ENCODE results near the gene C19orf47.

Gene C19orf47

GRCh38 chr19:40365010-40365409 lies 16.8 kb upstream of the C19orf47 start:
- Histone ChIP-seq H3K9me3 (ENCODE audit: control insufficient read depth in 1 of 2, low read length in 2 of 2) (no peaks in the 10 kb centered on the region), H3K27me3 (ENCODE audit: control insufficient read depth in 1 of 2, insufficient read depth in 2 of 2, low read length in 2 of 2) (no peaks in the 10 kb centered on the region), H3K4me1 (ENCODE audit: control insufficient read depth in 1 of 2, insufficient read depth in 2 of 2, low read length in 2 of 2) (no peaks in the 10 kb centered on the region), H3K27ac (ENCODE audit: low read depth, low read length) (no peak overlapping the region), H3K36me3 (ENCODE audit: control insufficient read depth in 1 of 2, insufficient read depth in 2 of 2, low read length in 2 of 2) (peaks cover 0 to 18% of the 10 kb centered on the region in 2 donors), H3K9ac (ENCODE audit: low read depth in 1 of 2, low read length in 2 of 2) (peak overlapping the region in 1 of 2 donors; percentile 29), H3K4me3 (ENCODE audit: low read depth in 1 of 2, low read length in 2 of 2) (peak overlapping the region in 1 of 2 donors; percentile 54)

- Histone ChIP-seq H3K27ac (ENCODE audit: low read depth, low read length) (no peak overlapping the region), H3K4me1 (ENCODE audit: control insufficient read depth in 1 of 2, insufficient read depth in 2 of 2, low read length in 2 of 2) (no peaks in the 10 kb centered on the region), H3K4me3 (ENCODE audit: low read depth in 1 of 2, low read length in 2 of 2) (no peak overlapping the region), H3K9me3 (ENCODE audit: control insufficient read depth in 1 of 2, low read length in 2 of 2) (no peaks in the 10 kb centered on the region), H3K36me3 (ENCODE audit: control insufficient read depth in 1 of 2, insufficient read depth in 2 of 2, low read length in 2 of 2) (peaks cover 0 to 10% of the 10 kb centered on the region in 2 donors), H3K9ac (ENCODE audit: low read depth in 1 of 2, low read length in 2 of 2) (no peak overlapping the region), H3K27me3 (ENCODE audit: control insufficient read depth in 1 of 2, insufficient read depth in 2 of 2, low read length in 2 of 2) (no peaks in the 10 kb centered on the region)
Observed at GRCh38 chr19:40363069-40363468, 14.9 kb upstream of the C19orf47 start.

DNA sequence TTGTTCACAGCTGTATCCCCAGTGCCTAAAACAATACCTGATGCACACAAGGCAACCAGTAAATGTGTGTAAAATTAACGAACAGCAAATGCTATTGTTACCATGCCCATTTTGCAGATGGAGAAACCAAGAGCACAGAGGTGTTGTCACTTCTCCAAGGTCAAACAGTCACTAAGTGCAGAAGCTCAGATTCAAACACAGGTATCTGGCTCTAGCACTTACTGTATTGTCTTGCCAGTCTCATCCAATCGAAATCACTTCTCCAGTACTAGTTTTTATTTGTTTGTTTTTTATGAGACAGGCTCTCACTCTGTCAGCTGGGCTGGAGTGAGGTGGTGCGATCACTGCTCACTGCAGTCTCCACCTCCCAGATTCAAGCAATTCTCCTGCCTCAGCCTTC lies 14.0 kb upstream of the C19orf47 start:
- Histone ChIP-seq H3K9me3 (ENCODE audit: control insufficient read depth in 1 of 2, low read length in 2 of 2) (no peaks in the 10 kb centered on the region), H3K27me3 (ENCODE audit: control insufficient read depth in 1 of 2, insufficient read depth in 2 of 2, low read length in 2 of 2) (no peaks in the 10 kb centered on the region), H3K27ac (ENCODE audit: low read depth, low read length) (no peak overlapping the region), H3K9ac (ENCODE audit: low read depth in 1 of 2, low read length in 2 of 2) (no peak overlapping the region), H3K4me3 (ENCODE audit: low read depth in 1 of 2, low read length in 2 of 2) (no peak overlapping the region), H3K4me1 (ENCODE audit: control insufficient read depth in 1 of 2, insufficient read depth in 2 of 2, low read length in 2 of 2) (no peaks in the 10 kb centered on the region), H3K36me3 (ENCODE audit: control insufficient read depth in 1 of 2, insufficient read depth in 2 of 2, low read length in 2 of 2) (peaks cover 0 to 5% of the 10 kb centered on the region in 2 donors)

- Histone ChIP-seq H3K27me3 (ENCODE audit: control insufficient read depth in 1 of 2, insufficient read depth in 2 of 2, low read length in 2 of 2) (no peaks in the 10 kb centered on the region), H3K27ac (ENCODE audit: low read depth, low read length) (no peak overlapping the region), H3K9me3 (ENCODE audit: control insufficient read depth in 1 of 2, low read length in 2 of 2) (no peaks in the 10 kb centered on the region), H3K4me1 (ENCODE audit: control insufficient read depth in 1 of 2, insufficient read depth in 2 of 2, low read length in 2 of 2) (no peaks in the 10 kb centered on the region), H3K36me3 (ENCODE audit: control insufficient read depth in 1 of 2, insufficient read depth in 2 of 2, low read length in 2 of 2) (no peaks in the 10 kb centered on the region), H3K9ac (ENCODE audit: low read depth in 1 of 2, low read length in 2 of 2) (no peak overlapping the region), H3K4me3 (ENCODE audit: low read depth in 1 of 2, low read length in 2 of 2) (no peak overlapping the region)
Observed at GRCh38 chr19:40360708-40361241, 12.6 kb upstream of the C19orf47 start.

DNA sequence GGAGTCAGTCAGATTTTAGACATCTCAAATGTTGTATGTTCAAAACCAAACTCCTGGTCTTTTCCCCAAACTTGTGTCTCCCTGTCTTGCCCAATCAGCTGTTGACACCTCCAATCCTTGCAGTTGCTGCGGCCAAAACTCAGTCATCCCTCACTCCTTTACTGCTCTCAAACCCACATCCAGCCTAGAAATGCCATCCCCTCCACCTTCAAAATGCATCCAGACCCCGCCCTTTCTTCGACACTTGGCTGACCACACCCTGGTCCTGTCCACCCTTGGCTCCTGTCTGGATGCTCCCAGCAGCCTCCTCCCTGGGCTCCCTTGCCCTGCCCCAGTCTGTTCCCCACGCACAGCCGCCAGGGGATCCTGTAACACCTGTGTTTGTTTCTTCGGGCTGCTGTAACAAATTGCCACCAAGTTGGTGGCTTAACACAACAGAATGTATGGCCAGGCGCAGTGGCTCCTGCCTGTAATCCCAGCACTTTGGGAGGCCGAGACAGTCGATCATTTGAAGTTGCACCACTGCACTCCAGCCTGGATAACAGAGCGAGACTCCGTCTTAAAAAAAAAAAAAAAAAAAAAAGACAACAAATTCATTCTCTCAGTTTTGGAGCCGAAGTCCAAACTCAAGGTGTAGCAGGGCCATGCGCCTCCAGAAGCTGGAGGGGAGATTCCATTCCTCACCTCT lies 12.0 kb upstream of the C19orf47 start:
- no peaks in the 10 kb centered on the region for H3K27me3 ChIP-seq (ENCODE audit: control insufficient read depth in 1 of 2, insufficient read depth in 2 of 2, low read length in 2 of 2)
- H3K4me3 ChIP-seq (ENCODE audit: low read depth in 1 of 2, low read length in 2 of 2) = no peak overlapping the region
- H3K9ac ChIP-seq (ENCODE audit: low read depth in 1 of 2, low read length in 2 of 2) = no peak overlapping the region
- H3K27ac ChIP-seq (ENCODE audit: low read depth, low read length) = no peak overlapping the region
- H3K9me3 ChIP-seq (ENCODE audit: control insufficient read depth in 1 of 2, low read length in 2 of 2) = no peaks in the 10 kb centered on the region
- no peaks in the 10 kb centered on the region for H3K36me3 ChIP-seq (ENCODE audit: control insufficient read depth in 1 of 2, insufficient read depth in 2 of 2, low read length in 2 of 2)
- H3K4me1 ChIP-seq (ENCODE audit: control insufficient read depth in 1 of 2, insufficient read depth in 2 of 2, low read length in 2 of 2) = no peaks in the 10 kb centered on the region

DNA sequence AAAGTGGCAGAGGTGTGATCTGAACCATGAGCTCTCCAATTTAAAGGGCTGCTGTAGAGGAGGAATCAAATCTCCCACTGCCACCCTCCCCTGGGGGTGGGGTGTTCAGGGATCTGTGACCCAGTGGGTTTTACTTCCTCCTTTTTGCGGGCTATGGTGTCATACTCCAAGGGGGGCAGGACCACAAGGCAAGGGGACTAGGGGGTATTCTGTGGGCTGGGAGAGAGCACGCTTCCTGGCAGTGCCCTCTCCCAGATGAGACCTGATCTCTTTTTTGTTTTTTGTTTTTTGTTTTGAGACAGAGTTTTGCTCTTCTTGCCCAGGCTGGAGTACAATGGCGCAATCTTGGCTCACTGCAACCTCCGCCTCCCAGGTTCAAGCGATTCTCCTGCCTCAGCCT lies 10.6 kb upstream of the C19orf47 start:
- Histone ChIP-seq H3K27ac (ENCODE audit: low read depth, low read length) (no peak overlapping the region), H3K9me3 (ENCODE audit: control insufficient read depth in 1 of 2, low read length in 2 of 2) (no peaks in the 10 kb centered on the region), H3K36me3 (ENCODE audit: control insufficient read depth in 1 of 2, insufficient read depth in 2 of 2, low read length in 2 of 2) (no peaks in the 10 kb centered on the region), H3K4me3 (ENCODE audit: low read depth in 1 of 2, low read length in 2 of 2) (no peak overlapping the region), H3K4me1 (ENCODE audit: control insufficient read depth in 1 of 2, insufficient read depth in 2 of 2, low read length in 2 of 2) (no peaks in the 10 kb centered on the region), H3K9ac (ENCODE audit: low read depth in 1 of 2, low read length in 2 of 2) (no peak overlapping the region), H3K27me3 (ENCODE audit: control insufficient read depth in 1 of 2, insufficient read depth in 2 of 2, low read length in 2 of 2) (no peaks in the 10 kb centered on the region)

DNA sequence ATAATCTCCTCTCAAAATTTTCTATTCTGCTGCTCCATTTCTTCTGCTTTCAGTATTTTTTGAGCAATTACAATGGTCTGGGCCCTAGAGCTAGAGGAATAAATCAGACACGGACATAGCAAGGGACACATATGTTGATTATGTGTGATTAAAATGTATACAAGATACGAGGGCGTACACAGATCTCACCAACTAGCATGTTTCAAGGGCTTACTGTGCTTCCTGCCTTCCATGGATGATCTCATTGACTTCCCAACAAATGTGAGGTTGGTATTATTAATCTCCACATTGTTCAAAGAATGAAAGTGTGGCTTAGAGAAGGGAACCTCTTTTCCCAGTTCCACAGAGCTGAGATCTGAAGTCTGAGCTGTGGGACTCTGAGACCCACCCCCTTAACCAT lies 9.4 kb upstream of the C19orf47 start:
- H3K36me3 ChIP-seq (ENCODE audit: control insufficient read depth in 1 of 2, insufficient read depth in 2 of 2, low read length in 2 of 2) = no peaks in the 10 kb centered on the region
- no peak overlapping the region for H3K27ac ChIP-seq (ENCODE audit: low read depth, low read length)
- no peaks in the 10 kb centered on the region for H3K4me1 ChIP-seq (ENCODE audit: control insufficient read depth in 1 of 2, insufficient read depth in 2 of 2, low read length in 2 of 2)
- no peaks in the 10 kb centered on the region for H3K27me3 ChIP-seq (ENCODE audit: control insufficient read depth in 1 of 2, insufficient read depth in 2 of 2, low read length in 2 of 2)
- no peaks in the 10 kb centered on the region for H3K9me3 ChIP-seq (ENCODE audit: control insufficient read depth in 1 of 2, low read length in 2 of 2)
- no peak overlapping the region for H3K9ac ChIP-seq (ENCODE audit: low read depth in 1 of 2, low read length in 2 of 2)
- H3K4me3 ChIP-seq (ENCODE audit: low read depth in 1 of 2, low read length in 2 of 2) = no peak overlapping the region

GRCh38 chr19:40356681-40357595 lies 8.7 kb upstream of the C19orf47 start:
- H3K4me3 ChIP-seq (ENCODE audit: low read depth in 1 of 2, low read length in 2 of 2) = no peak overlapping the region
- no peak overlapping the region for H3K27ac ChIP-seq (ENCODE audit: low read depth, low read length)

DNA sequence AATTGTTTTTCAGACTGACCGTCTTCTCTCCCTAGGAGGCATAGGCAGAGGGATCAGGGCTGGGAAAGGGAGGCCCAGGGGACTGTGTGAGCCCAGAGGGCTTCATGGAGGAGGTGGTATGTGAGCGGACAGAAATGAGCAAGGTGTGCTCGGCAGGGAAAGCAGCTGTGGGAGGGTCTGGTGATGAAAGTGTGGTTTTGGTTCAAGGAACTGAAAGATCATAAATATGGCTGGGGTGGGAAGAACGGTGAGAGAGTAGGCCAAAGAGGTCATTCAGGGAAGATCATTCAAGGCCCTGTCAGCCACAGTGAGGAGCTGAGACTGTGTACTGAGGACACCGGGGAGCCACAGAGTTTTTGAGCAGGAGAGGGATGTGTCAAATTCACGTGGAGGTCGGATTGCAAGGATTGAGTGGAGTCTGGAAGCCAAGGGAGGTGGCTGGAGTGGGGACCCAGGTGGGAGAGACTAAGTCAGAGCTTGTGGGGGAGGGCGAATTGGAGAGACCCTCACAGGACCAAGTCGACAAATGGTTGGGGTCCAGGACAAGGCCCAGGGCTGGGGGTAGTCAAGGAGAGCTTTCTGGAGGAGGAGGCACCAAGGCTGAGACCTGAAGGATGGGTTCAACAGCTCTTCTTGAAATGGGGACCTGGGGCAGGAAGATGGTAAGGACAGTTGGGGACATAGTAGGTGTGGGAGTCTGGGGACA lies 7.9 kb upstream of the C19orf47 start:
- no peaks in the 10 kb centered on the region for H3K36me3 ChIP-seq (ENCODE audit: control insufficient read depth in 1 of 2, insufficient read depth in 2 of 2, low read length in 2 of 2)
- no peaks in the 10 kb centered on the region for H3K9me3 ChIP-seq (ENCODE audit: control insufficient read depth in 1 of 2, low read length in 2 of 2)
- H3K27me3 ChIP-seq (ENCODE audit: control insufficient read depth in 1 of 2, insufficient read depth in 2 of 2, low read length in 2 of 2) = no peaks in the 10 kb centered on the region
- no peak overlapping the region for H3K9ac ChIP-seq (ENCODE audit: low read depth in 1 of 2, low read length in 2 of 2)
- H3K4me3 ChIP-seq (ENCODE audit: low read depth in 1 of 2, low read length in 2 of 2) = no peak overlapping the region
- H3K4me1 ChIP-seq (ENCODE audit: control insufficient read depth in 1 of 2, insufficient read depth in 2 of 2, low read length in 2 of 2) = no peaks in the 10 kb centered on the region
- no peak overlapping the region for H3K27ac ChIP-seq (ENCODE audit: low read depth, low read length)

More at GRCh38 chr19:40356681-40357595, 8.7 kb upstream of the C19orf47 start:
- Histone ChIP-seq H3K9ac (ENCODE audit: low read depth in 1 of 2, low read length in 2 of 2) (no peak overlapping the region), H3K4me1 (ENCODE audit: control insufficient read depth in 1 of 2, insufficient read depth in 2 of 2, low read length in 2 of 2) (no peaks in the 10 kb centered on the region), H3K27me3 (ENCODE audit: control insufficient read depth in 1 of 2, insufficient read depth in 2 of 2, low read length in 2 of 2) (no peaks in the 10 kb centered on the region), H3K36me3 (ENCODE audit: control insufficient read depth in 1 of 2, insufficient read depth in 2 of 2, low read length in 2 of 2) (no peaks in the 10 kb centered on the region), H3K9me3 (ENCODE audit: control insufficient read depth in 1 of 2, low read length in 2 of 2) (no peaks in the 10 kb centered on the region)
